SU-DHL-6 (cell line): Measurements from ENCODE around the gene SNX27.

Experiments
- EZH2phosphoT487 ChIP-seq: fragments of 200-600 bp; sonication (generic), shearing (Covaris generic); conservative IDR thresholded peaks from 2 replicates; pipeline ENCODE4 v1.6.1; 2018; ENCODE audit warnings: mild to moderate bottlenecking, antibody characterized with exemption, low read length, moderate library complexity, mixed read lengths
- TF ChIP-seq, protein P1 (sequence below): fragments of 200-600 bp; sonication (generic); IDR thresholded peaks from one replicate; pipeline ENCODE4 v1.5.1; 2017; ENCODE audit warnings: antibody characterized with exemption, mild to moderate bottlenecking, low read length, moderate library complexity; ENCODE audit not compliant: insufficient read depth, poor library complexity, severe bottlenecking

DNA sequence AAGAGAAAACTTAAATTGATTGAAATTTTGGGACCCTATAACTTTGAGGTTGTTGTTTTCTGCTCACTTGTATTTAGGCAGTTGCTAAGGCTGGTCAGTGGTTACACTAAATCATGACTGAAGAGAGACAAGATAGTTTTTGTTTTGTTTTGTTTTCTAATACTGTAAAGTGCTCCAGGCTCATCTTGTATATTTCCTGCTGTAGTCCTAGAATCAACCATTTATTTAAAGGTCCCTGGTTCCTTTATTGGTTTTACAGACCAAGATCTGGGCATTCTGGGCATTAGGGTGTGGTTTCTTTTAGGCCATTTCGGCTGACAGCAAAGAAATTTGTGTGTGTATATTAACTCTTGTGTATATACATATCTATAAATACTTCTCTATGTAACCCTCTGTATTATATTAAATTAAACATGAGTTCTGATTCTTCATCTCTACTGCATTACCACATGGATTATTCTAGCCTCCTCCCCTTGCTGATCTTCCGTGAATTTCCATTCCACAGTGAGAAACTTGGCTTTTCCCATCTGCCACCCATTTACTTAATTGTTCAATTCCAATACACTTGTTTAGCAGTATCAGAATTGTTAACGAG is 15.0 kb downstream of the SNX27 start:
- TF ChIP-seq, protein P1, sequence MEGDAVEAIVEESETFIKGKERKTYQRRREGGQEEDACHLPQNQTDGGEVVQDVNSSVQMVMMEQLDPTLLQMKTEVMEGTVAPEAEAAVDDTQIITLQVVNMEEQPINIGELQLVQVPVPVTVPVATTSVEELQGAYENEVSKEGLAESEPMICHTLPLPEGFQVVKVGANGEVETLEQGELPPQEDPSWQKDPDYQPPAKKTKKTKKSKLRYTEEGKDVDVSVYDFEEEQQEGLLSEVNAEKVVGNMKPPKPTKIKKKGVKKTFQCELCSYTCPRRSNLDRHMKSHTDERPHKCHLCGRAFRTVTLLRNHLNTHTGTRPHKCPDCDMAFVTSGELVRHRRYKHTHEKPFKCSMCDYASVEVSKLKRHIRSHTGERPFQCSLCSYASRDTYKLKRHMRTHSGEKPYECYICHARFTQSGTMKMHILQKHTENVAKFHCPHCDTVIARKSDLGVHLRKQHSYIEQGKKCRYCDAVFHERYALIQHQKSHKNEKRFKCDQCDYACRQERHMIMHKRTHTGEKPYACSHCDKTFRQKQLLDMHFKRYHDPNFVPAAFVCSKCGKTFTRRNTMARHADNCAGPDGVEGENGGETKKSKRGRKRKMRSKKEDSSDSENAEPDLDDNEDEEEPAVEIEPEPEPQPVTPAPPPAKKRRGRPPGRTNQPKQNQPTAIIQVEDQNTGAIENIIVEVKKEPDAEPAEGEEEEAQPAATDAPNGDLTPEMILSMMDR, result no peak
- TF ChIP-seq EZH2phosphoT487, result no peak
